HG02870 (cell line): ENCODE measurements around the gene ACTBL2.
A peak's percentile ranks its signal among the peaks of the same experiment; 100 is the strongest.
"Not testable (repeated sequence)": the region's sequence is repeated elsewhere in the genome, so short reads cannot be mapped to it uniquely, and the experiment has no call there.

ENCODE experiments used
- ATAC-seq: cut with Tn5 transposase; IDR thresholded peaks from one replicate; pipeline ENCODE4 v1.9.1; 2021; ENCODE audit warnings: mild to moderate bottlenecking, moderate library complexity; ENCODE audit not compliant: unreplicated experiment

Gene ACTBL2

GRCh38 chr5:57482671-57483106 is at the start of gene ACTBL2:
TSS of gene ACTBL2 (minus strand) at chr5:57482811. CDS start at chr5:57482707, 104 bp downstream.
- ATAC-seq: no peak

GRCh38 chr5:57531333-57531732 is 48.7 kb upstream of the ACTBL2 start:
- peak; percentile 44 for ATAC-seq

- peak; percentile 67 for ATAC-seq
Measured at GRCh38 chr5:57529864-57530263, 47.3 kb upstream of the ACTBL2 start.

- no peak for ATAC-seq
Measured at GRCh38 chr5:57527870-57528269, 45.3 kb upstream of the ACTBL2 start.

- no peak for ATAC-seq
Measured at GRCh38 chr5:57524348-57525060, 41.9 kb upstream of the ACTBL2 start.

- not testable (repeated sequence) for ATAC-seq
Measured at GRCh38 chr5:57522477-57522876, 39.9 kb upstream of the ACTBL2 start.

- not testable (repeated sequence) for ATAC-seq
Measured at GRCh38 chr5:57518415-57518814, 35.8 kb upstream of the ACTBL2 start.

- no peak for ATAC-seq
Measured at GRCh38 chr5:57517250-57517649, 34.6 kb upstream of the ACTBL2 start.

GRCh38 chr5:57513785-57514184 is 31.2 kb upstream of the ACTBL2 start:
- ATAC-seq: peak; percentile 59

- ATAC-seq: no peak
Measured at GRCh38 chr5:57511321-57511720, 28.7 kb upstream of the ACTBL2 start.

GRCh38 chr5:57509501-57510260 is 27.1 kb upstream of the ACTBL2 start:
- no peak for ATAC-seq

- ATAC-seq: no peak
Measured at GRCh38 chr5:57508211-57508610, 25.6 kb upstream of the ACTBL2 start.

- ATAC-seq: no peak
Measured at GRCh38 chr5:57505272-57506200, 22.9 kb upstream of the ACTBL2 start.

GRCh38 chr5:57504357-57504756 is 21.7 kb upstream of the ACTBL2 start:
- ATAC-seq: no peak

- ATAC-seq: no peak
Measured at GRCh38 chr5:57503433-57503832, 20.8 kb upstream of the ACTBL2 start.

GRCh38 chr5:57501414-57502201 is 19.0 kb upstream of the ACTBL2 start:
- no peak for ATAC-seq

- peak; percentile 80 for ATAC-seq
Measured at GRCh38 chr5:57499262-57500050, 16.8 kb upstream of the ACTBL2 start.

- ATAC-seq: no peak
Measured at GRCh38 chr5:57497733-57498132, 15.1 kb upstream of the ACTBL2 start.

- no peak for ATAC-seq
Measured at GRCh38 chr5:57495285-57496086, 12.9 kb upstream of the ACTBL2 start.
